HuH-7 (cell line): ENCODE measurements around the gene PGRMC1.
"Not testable (repeated sequence)": the region's sequence is repeated elsewhere in the genome, so short reads cannot be mapped to it uniquely, and the experiment has no call there.

Source experiments
- DNase-seq: peaks from one replicate; pipeline ENCODE4 v3.0.0; 2011; ENCODE audit warnings: low spot score

Gene PGRMC1

DNA sequence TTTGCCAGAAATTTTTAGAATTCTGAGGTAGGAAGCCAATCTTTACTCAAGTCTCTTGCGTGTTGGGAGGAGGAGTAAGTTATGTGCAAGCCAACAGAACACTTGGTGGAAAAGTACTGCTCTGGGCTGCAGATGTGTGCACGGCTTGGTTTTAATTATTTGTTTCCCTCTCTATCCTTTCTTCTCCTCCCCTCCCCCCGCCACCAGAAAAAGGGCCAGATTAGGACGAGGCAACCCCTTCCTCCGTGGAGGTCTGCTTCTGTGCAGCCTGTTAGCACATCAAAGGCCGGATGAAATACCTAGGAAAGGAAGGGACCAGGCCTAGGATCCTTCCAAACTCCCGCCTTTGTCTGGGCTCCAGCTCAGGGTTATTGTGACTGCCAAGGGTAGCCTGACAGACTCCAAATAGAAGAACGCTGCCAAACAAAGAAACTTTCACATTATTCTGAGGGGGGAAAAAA is 1.0 kb upstream of the PGRMC1 start:
- DNase-seq: no peak

DNA sequence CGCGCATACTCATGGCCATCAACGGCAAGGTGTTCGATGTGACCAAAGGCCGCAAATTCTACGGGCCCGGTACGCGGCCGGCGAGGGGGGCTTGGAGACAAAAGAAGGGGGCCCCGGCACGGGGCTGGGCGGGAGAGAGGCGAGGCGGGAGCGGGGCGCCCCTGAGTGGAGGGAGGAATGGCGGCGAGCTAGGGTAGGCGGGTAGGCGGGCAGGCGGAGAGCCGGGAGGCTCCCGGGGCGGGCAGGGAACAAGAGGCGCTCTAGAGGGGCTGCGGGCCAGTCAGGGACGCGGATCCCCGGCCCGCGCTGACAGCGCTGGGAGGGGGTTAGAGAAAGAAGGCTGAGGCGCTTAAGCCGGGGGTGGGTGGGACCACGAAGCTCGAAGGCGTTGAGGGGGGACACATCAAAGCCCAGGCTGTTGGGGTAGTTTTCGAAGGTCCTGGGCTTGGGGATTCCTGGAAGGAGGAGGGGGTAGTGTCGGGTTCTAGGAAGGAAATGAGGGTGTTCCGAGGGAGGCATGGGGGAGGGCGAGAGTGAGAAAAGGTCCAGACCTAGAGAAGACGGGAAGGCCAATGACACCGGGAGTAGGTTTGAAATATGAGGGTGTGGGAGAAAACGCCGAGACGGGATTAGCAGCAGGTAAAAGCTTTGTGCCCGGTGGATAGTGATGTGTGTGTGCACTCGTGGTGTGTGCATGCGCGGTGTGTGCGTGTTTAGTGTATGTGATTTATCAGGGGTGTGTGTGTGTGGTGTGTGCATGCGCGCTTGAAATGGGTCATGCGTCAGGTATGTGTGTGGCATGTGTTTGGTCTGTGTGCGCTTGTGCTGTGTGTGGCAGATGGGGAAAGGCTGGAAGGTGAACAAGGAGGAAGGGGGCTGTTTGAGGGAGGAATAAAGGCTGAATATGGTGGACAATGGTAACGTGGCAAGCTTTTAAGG is 807 bp downstream of the PGRMC1 start:
- no peak for DNase-seq

- no peak for DNase-seq
These were observed 1.5 kb downstream of the PGRMC1 start for GRCh38 chrX:119237562-119237942.

GRCh38 chrX:119238557-119238956 is 2.5 kb downstream of the PGRMC1 start:
- DNase-seq: no peak

- DNase-seq: no peak
These were observed 4.3 kb downstream of the PGRMC1 start for GRCh38 chrX:119240356-119240755.

DNA sequence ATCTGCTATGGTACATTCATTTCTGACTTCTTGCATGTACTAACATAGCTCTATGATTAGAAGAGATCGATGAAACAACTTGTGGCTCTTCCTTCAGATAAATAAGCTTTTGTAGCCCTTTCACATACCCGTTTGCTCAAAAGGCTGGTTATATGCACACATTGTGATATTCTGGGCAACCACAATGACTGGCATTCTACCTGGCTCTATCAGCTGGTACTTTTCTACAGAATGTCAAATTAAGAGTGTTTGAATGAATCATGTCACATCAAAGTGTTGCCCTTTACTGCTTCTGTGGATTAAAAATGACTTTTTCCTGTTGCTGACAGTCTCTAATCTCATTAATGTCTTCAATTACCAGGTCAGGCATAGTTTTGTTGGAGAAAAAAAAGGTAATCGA is 11.6 kb downstream of the PGRMC1 start:
- DNase-seq: no peak

GRCh38 chrX:119249891-119250290 is 13.8 kb downstream of the PGRMC1 start:
- no peak for DNase-seq

DNA sequence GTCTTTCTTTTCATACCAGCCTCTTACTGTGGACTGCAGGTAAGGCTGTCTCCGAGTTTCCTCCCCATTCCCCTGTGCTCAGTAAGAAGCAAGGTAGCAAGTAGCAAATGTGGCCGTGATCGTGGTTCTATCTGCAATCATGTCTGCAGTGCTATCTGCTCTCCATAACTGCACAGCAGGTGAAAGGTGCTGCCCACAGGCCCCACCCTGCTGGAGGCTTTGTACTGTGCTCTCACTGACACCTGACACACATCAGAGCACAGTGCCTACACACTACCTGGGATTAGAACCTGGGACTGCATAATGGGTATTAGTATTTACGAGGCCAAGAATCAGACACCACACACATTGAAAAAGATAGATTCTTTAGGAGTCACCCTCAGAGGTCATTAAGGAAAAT is 15.3 kb downstream of the PGRMC1 start:
- no peak for DNase-seq

GRCh38 chrX:119252716-119253115 is 16.6 kb downstream of the PGRMC1 start:
- DNase-seq: no peak

DNA sequence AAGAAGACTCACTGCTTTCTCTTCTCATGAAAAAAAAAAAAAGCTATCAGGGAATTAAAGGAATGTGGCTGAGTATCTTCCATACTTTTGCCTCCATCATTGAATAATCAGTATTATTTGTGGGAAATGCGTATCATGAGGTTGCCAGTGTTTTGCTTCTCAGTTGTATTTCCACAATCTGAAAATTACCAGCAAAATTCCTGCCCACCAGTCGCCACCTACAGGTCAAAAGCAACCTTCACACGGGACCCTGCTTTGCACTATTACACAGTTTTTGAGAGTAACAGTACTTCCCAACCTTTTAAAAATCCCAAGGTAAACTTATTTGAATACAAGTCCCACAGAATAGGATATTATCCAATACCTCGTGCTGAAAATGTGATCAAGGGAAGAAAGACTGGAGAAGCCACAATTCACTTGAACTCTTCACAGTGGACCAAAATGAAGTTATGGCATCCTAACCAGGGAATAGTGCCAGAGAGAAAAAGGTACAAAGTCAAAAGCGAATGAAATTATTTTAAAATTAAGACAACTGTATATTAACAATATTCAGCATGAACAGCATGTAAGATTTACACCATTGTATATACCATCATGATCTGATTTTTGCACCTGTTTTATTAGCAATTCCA is 30.4 kb downstream of the PGRMC1 start:
- DNase-seq: peak; percentile 50

- DNase-seq: not testable (repeated sequence)
These were observed 31.0 kb downstream of the PGRMC1 start for GRCh38 chrX:119267115-119267514.

GRCh38 chrX:119272882-119273419 is 36.9 kb downstream of the PGRMC1 start:
- no peak for DNase-seq

- no peak for DNase-seq
These were observed 37.5 kb downstream of the PGRMC1 start for GRCh38 chrX:119273420-119274192.

DNA sequence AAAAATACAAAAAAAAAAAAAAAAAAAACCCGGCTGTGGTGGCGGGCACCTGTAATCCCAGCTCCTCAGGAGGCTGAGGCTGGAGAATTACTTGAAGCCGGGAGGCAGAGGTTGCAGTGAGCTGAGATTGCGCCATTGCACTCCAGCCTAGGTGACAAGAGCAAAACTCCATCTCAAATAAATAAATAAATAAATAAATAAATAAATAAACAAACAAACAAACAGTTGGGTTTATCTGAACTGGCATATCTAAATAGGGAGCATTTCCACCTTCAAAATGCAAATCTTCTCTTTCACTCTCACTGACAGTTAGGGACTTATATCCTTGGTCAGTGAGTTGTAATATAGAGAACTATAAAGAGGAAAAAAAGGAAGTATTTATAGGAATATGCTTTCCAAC is 46.3 kb downstream of the PGRMC1 start:
- not testable (repeated sequence) for DNase-seq

DNA sequence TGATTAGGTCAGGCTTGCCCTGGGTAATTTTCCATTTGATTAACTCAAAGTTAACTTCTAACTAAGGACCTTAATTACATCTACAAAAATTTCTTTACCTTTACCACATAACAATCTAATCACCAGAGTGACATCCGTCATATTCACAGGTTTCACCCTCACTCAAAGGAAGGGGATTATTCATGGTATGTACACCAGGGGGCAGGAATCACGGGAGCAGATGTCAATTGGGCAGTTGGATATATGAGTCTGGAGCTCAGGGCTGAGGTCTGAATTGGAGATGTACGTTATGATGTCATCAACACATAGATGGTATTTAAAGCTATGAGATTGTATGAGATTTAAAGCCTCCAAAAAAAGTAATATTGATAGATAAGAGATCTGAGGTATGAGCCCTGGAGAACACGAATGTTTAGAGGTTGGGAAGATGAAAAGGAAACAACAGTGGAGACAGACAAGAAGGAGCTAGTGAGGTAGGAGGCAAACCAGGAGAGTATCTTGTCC is 52.9 kb downstream of the PGRMC1 start:
- DNase-seq: peak; percentile 23

- DNase-seq: no peak
These were observed 54.4 kb downstream of the PGRMC1 start for GRCh38 chrX:119290476-119290875.

- not testable (repeated sequence) for DNase-seq
These were observed 55.2 kb downstream of the PGRMC1 start for GRCh38 chrX:119291246-119291645.

DNA sequence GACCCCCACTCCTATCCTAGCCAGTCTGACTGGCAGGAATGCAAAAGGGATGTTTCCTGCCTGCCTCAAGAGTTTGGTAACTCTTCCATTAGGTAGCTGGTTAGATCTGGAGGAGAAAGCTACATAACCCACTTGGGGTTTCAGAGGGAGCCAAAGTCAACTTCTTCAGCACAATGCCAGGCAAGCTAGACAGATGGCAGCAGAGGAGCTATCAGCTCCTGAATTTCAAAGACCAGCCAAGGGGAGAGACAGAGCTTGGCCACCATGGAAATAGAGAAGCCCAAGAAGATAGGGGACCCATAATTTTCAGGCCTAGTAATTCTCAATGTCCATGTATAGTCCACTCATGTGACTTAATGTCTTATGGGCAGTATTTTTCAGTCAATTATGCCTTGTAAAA is 56.4 kb downstream of the PGRMC1 start:
- DNase-seq: peak; percentile 40
